GM18519 (cell line): Measurements from ENCODE around the gene FXN.
"Not testable (repeated sequence)": the region's sequence is repeated elsewhere in the genome, so short reads cannot be mapped to it uniquely, and the experiment has no call there.

Source experiments
- ATAC-seq: cut with Tn5 transposase; IDR thresholded peaks from one replicate; pipeline ENCODE4 v1.9.1; 2021; ENCODE audit warnings: mild to moderate bottlenecking, moderate library complexity; ENCODE audit not compliant: unreplicated experiment, low FRiP score

FXN gene

DNA sequence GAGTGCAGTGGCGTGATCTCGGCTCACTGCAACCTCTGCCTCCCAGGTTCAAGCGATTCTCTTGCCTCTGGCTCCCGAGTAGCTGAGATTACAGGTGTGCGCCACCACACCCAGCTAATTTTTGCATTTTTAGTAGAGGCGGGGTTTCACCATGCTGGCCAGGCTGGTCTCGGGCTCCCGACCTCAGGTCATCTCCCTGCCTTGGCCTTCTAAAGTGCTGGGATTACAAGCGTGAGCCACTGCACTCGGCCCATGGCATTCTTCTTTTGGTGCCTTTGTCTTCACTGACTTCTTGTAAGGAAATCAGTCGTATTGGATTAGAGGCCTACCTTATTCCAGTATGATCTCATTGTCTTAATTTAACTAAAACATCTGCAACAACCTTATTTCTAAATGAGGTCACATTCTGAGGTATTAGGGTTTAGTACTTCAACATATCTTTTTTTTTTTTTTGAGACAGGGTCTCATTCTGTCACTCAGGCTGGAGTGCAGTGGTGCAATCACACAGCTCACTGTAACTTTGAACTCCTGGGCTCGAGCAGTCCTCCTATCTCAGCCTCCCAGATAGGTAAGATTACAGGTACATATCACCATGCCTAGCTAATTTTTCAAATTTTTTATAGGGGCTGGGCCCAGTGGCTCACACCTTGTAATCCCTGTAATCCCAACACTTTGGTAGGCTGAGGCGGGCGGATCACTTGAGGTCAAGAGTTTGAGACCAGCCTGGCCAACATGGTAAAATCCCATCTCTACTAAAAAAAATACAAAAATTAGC lies 59.0 kb downstream of the FXN start:
- not testable (repeated sequence) for ATAC-seq

DNA sequence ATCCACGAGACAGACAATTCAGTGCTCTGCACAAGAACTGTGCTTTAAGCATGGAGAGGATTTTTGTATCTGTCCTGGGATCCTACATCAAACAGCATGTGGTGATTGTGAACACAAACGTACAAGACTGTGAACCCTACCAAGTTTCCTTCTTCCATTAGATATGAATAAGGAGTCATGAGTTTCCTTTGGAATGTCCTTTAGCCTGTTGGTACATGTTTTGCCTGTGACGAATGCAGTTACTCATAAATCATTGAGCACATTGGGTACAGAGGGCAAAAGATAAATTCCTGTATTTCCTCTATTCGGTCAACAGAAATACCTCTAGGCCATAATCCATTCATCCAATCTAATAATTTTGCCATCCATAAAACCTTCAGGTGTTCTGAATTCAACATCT lies 61.5 kb downstream of the FXN start:
- no peak for ATAC-seq

DNA sequence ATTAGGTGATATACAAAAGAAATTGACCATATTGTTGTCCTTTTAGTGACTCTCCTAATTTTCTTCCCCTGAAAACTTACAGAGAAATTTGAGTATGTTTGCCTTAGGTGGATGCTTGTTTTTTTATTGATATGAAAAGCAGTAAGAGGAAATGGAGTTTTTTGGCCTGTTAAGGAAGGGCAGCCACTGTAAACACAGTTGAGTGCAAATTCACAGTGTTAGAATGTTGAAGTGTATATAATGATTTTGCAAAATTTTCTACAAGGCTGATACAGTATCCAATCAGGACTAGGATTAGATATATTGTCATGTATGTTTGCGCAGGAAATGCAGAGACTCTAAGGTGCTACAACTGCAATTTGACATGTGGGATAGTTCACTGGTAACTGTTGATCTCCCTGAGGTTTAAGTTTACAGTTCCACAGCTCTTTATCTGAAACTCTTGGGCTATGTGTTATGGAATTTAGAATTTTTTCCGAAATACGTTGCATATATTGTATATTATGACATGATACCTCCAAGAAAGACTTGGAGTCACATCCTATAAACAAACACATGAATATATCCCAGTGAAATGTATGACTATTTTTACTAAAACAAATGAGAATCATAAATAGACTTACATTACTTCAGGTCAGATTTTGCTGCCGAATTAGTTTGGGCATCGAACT lies 62.5 kb downstream of the FXN start:
- ATAC-seq, result no peak

DNA sequence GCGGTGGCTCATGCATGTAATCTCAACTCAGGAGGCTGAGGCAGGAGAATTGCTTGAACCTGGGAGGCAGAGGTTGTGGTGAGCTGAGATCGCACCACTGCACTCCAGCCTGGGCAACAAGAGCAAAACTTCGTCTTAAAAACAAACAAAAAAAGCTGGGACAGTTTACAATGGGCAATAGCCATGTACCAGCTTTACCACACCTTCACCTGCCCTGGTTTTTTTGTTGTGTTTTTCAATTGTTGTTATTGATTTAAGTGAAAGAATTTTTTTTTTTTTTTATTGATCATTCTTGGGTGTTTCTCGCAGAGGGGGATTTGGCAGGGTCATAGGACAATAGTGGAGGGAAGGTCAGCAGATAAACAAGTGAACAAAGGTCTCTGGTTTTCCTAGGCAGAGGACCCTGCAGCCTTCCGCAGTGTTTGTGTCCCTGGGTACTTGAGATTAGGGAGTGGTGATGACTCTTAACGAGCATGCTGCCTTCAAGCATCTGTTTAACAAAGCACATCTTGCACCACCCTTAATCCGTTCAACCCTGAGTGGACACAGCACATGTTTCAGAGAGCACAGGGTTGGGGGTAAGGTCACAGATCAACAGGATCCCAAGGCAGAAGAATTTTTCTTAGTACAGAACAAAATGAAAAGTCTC lies 67.9 kb downstream of the FXN start:
- ATAC-seq, result not testable (repeated sequence)

DNA sequence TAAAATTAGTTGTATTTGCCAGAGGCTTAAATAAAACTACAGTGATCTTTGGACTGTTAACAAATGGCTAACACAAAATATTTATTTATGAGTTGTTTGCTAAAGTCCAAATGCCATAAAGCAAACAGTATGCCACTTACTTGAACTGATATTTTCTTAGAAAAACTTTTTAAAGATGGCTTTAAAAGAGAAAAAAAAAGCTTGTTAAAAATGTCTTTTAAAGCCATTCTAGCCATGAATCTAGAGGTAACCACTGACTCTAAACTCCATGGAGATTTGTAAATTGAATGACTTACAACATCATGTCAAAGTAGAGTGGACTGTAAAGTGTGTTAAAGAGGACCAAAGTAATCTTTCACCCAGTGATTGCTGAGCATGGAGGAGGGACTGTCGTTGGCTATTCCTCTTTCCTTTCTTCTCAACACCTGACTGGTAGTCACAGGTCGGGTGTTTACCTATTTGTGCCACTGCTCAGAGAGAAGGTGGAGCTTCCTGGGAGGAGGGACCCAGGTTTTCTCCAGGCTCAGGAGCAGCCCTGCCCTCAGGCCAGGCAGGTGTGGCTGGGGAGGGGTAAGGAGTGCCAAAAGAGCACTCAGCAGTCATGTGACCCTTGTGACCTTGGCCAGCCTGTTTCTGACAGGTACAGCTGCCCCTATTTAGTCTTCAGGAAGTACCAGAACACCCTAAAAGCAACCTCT lies 69.4 kb downstream of the FXN start:
- ATAC-seq, result no peak

DNA sequence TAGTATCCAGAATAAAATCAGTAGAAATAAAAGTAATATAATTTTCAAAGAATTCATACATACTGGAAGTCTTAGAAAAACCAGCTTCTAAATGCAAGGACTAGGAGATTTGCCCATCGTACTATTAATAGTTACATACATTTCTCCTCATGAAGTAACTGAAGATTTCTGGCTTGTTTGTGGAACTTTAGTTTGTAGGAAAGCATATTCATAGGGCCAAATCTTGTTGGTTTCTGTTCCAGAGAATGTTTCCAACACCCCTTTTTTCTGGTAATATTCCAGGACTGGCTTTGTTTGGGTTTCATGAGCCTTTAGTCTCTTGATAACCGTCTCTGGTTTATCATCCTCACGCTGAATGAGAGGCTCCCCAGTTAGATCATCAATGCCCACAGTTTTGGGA lies 72.2 kb downstream of the FXN start:
- ATAC-seq, result no peak

DNA sequence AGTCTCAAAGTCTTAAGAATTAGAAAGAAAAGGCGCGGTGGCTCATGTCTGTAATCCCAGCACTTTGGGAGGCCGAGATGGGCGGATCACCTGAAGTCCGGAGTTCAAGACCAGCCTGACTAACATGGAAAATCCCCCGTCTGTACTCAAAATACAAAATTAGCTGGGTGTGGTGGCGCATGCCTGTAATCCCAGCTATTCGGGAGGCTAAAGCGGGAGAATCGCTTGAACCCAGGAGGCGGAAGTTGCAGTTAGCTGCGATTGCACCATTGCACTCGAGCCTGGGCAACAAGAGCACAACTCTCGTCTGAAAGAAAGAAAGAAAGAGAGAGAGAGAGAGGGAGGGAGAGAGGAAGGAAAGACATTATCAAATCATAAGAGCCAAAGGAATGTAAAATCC lies 73.2 kb downstream of the FXN start:
- not testable (repeated sequence) for ATAC-seq

DNA sequence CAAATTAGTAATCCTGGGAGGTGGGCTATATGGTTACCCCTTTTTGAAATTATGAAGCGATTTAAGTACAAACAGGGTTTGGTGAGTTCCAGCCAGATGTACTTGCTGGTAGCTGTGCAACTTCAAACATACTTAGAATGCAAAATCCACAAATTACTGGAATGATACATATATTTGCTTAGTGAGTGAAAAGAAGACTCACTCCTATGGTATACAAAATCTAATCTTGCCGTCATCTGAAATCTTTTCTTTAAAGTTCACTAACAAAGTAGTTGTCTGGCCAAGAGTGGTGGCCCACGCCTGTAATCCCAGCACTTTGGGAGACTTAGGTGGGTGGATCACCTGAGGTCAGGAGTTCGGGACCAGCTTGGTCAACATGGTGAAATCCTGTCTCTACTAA lies 73.6 kb downstream of the FXN start:
- no peak for ATAC-seq

DNA sequence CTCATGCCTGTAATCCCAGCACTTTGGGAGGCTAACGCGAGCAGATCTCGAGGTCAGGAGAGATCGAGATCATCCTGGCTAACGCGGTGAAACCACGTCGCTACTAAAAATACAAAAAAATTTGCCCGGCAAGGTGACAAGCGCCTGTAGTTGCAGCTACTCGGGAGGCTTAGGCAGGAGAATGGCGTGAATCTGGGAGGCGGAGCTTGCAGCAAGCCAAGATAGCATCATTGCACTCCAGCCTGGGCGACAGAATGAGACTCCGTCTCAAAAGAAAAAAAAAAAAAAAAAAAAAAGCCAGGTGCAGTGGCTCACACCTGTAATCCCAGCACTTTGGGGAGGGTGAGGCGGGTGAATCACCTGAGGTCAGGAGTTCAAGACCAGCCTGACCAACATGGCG lies 77.1 kb downstream of the FXN start:
- ATAC-seq, result not testable (repeated sequence)

DNA sequence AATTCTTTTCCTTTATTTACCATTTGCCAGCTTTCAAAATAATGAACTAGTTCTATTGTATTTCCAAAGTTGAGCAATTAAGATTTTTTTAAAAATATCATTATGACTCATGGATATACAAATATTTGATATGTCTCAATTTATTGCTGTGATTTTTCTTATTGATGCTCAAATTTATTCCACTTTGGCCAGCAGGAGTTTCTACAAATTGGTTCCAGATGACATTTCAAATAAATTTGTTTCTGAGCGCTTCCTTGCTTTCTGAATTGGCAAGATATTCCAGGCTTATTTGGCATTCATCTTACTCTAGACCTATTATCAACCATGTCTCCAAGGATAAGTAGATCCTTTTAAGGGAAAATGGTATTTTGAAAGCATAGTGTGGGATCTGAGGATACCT lies 80.1 kb downstream of the FXN start:
- ATAC-seq, result no peak

DNA sequence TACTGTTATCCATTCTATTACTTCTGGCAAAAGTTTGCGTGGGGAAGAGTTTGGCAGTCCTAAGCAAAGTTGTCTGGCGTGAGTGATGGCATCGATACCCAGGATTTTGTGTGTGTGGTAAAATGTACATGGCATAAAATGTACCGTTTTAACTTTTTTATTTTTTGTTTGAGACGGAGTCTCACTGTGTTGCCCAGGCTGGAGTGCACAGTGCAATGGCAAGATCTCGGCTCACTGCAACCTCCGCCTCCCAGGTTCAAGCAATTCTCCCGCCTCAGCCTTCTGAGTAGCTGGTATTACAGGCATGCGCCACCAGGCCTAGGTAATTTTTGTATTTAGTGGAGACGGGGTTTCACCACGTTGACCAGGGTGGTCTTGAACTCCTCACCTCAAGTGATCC lies 83.1 kb downstream of the FXN start:
- no peak for ATAC-seq

DNA sequence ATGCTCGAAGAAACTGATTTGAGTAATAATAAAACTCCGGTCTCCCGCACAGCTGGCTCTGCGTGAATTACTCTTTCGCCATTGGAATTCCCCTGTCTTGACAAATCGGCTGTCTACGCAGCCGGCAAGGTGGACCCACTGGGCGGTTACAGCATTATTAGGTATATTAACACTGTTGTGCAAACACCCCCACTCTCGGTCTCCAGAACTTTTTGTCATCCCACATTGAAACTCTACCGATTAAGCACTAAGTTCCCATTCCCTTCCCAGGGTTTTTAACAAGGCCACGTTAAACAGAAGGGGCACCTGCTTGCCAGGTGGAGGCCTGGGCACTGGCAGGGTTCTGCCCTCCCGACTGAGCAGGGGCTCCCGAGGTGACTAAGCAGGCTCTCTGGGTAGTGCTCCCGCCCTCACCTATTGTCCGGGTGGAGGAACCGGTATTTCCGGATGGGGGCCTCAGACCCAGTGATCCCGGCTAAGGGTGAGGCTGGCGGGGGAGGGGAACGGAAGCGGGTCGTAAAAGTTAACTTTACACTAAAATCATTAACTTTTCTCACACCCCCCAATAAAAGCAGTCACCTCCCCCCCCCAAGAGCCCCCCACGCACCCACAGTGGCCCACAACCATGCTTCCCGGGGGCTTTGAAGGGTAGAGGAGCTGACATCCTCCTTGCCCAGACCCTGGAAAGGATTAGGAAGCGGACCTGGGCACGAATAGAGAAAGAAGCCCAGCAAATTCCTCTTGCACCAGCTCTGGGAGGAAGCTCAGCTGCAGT lies 85.0 kb downstream of the FXN start:
- no peak for ATAC-seq

DNA sequence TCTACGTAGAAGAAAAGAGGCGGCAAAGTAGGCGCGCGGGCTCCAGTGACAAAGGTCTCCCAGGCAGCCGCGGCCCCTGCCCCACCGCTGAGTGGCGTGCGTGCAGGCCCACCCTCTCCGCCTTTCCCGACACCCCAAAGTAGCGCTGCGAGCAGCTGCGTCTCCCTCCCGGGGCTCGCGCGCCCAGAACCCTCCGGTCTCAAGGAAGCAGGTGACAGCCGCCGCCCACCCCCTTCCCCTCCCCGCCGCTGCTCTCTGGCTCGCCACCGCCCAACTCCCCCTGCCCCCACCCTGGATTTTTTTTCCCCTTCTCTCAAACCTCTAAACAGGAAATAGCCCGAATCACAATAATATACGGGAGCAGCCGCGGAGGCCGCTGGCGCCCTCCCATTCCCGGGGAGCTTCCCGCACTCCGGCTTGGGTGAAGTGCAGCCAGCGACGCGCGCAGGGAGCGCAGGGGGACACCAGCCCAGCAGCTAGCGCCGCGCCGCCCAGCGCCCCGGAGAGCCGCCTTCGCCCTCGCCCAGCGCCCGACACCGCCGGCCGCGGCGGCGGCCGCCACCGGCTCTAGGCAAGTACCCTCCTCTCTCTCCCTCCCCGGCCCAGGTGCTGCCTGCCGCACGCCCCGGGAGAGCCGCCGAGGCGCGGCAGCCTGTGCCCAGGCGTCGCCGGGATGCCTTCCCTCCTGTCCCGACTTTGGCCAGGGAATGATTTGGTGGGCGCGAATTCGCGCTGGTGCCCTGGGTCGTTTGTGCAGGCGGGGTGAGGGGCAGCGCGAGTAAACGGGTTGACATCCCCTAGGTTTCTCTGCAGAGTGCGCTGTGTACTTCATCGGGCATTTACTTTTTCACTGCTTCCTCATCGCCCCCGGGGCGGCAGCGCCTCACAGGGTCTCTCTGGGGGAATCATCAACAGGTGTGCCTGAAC lies 85.9 kb downstream of the FXN start:
- ATAC-seq, result peak; percentile 49

DNA sequence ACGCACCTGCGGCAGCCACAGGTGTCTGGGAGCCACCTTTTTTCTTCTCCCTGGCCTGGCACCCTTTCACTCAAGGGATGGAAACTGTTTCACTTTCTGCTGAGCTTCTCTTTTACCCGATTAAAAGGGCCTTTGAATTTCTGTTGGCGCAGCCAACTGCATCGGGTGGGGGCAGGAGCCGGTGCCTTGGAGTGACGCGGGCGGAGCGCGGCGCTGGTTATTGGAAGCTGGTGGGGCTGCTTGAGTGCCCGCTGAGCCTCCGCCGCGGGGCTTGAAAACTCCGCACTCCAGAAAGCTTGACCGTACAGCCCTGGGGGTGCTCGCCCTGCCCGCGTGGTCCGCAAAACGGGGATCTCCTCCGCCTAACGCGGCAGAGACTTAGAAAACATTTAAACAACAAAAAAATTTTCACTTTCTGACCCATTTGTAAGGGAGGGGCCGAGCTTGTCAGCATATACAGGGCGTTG lies 86.6 kb downstream of the FXN start:
- ATAC-seq, result peak; percentile 58

DNA sequence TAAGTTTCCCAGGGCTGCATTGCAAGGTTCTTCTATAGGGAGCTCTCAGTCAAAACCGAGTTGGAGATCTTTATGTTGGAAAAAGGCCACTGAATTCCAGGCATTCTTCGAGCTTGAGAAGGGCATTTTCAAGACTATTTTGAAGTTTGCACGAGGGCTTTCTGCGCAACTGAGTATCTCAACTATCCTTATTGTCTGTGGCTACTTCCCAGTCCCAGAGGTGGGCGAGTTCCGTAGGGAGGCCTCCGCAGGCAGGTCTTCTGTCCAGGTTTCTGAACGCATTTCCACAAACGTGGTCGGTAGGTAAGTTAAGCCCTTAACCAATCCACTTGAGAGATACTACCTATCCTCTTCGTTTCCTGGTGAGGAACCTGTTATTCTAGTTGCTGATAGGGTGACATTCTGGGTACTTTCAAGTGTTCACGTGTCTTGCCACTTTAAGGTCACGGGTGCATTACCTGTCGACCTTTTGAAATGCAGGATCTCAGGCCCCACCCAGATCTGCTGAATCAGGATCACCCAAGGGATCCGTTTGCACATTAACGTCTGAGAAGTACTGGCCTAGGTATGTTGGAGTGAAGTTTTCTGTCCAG lies 87.1 kb downstream of the FXN start:
- ATAC-seq, result no peak

DNA sequence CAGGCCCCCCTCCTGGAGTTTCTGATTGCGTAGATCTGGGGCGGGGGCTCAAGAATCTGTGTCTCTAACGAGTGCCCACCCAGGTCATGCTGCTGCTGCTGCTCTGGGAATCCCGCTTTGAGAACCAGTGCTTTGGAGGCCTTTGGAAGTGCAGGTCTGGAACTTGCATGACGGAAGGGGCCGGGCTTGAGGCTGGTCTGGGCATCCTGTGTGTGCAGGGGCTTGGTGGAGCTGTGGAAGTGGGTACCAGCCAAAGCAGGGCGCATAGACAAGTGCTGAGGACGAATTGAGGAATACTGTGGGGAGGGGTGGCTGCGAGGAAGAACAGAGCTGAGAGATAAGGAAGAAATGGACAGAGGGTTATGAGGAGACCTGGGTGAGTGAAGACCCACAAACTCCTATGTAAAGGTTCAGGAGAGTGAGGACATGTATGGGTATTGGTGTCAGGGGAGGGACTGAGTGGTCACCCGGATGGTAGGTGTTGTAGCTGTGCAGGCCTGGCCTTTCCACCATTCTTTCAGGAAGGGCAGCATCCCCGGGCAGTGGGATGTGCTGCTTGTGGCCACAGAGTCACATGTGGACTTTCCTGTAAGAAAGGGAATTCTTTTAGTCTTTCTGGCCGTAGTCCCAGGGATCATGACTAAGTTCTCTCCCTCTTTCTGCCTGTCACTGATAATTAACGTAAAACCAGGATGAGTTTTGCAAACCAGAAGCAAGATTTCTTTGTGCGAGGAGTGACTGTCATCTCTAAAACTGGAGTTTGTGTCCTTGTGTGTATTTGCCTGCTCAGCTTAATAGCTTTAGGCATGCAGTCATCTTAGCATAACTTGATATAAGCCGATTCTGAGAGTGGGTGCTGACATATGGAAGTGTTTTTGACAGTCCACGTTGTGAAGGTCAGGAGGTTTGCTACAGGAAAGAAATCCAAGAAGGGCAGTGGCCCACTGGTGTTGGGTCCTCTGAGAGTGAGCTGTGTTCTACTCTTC lies 95.2 kb downstream of the FXN start:
- no peak for ATAC-seq

DNA sequence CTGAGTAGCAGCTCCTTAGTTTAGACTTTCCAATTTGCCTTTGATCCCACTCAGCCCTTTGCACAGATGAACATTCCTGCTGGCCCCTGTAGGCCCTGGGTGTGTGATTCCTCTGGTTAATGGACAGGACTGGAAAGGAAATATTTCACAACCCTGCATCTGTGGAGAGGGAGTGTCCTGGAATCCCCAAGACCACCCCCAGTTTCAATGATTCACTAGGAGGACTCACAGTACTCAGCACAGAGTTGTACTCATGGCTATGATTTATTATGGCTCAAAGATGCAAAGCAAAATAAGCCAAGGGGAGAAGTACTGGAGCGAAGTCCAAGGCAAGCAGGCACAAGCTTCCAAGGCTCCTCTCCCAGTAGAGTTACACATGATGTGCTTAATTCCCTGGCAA lies 96.1 kb downstream of the FXN start:
- no peak for ATAC-seq

DNA sequence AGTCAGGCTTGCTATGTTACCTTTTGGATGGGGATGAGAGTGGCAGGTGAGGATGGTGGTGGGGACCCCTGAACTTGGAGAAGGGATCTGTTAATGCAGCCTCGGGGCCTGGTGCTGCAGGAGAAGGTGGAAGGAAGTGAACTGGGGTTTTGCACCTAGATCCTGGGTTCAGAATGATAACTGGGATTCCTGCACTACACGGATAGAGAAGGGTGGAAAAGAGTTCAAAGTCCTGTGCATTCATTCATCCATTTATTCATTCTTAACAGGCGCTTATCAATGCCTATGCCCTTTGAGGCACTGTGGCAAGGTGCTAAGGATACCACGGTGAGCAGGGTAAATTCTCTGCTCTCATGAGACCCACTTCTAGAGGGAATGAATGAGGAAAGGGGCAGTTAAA lies 96.8 kb downstream of the FXN start:
- no peak for ATAC-seq
